Liver (tissue), 9 donors: ENCODE results near the gene XYLB. TPM values are rescaled to one million over a fixed set of nuclear protein-coding genes. Genes with fewer than 3 reads are reported as not detected.

Source experiments
- DNase-seq: peaks from one replicate; pipeline ENCODE4 v3.0.0-alpha.2; 2017; ENCODE audit warnings: low spot score
- H3K27ac ChIP-seq, 2 donors: one replicate each; pipeline ENCODE4 v1.7.0; 2013; ENCODE audit warnings: inconsistent platforms in 2 of 2, low read length in 2 of 2, control low read depth in 1 of 2, low read depth in 1 of 2, mild to moderate bottlenecking in 1 of 2
- H3K27me3 ChIP-seq, 4 donors: one replicate each; pipeline versions ENCODE4 v1.6.1 to v1.7.0; 2013; ENCODE audit warnings: low read length in 3 of 4, inconsistent platforms in 1 of 4, mild to moderate bottlenecking in 1 of 4, moderate library complexity in 1 of 4; ENCODE audit not compliant: control insufficient read depth in 4 of 4, insufficient read depth in 4 of 4
- H3K36me3 ChIP-seq, 4 donors: one replicate each; pipeline versions ENCODE4 v1.6.1 to v1.7.0; 2013; ENCODE audit warnings: low read length in 3 of 4, mild to moderate bottlenecking in 3 of 4, low read depth in 1 of 4, moderate library complexity in 1 of 4; ENCODE audit not compliant: control insufficient read depth in 4 of 4, insufficient read depth in 3 of 4
- H3K4me1 ChIP-seq, 4 donors: one replicate each; pipeline versions ENCODE4 v1.6.1 to v1.7.0; 2013; ENCODE audit warnings: low read length in 3 of 4, mild to moderate bottlenecking in 3 of 4, moderate library complexity in 1 of 4; ENCODE audit not compliant: control insufficient read depth in 4 of 4, insufficient read depth in 4 of 4
- H3K4me3 ChIP-seq, 3 donors: one replicate each; pipeline versions ENCODE4 v1.6.1 to v1.7.0; 2013; ENCODE audit warnings: low read length in 3 of 3, control low read depth in 1 of 3, low read depth in 1 of 3, mild to moderate bottlenecking in 1 of 3
- H3K9ac ChIP-seq, 2 donors: one replicate each; pipeline ENCODE4 v1.7.0; 2013; ENCODE audit warnings: low read length in 2 of 2, mild to moderate bottlenecking in 2 of 2, moderate library complexity in 2 of 2, control low read depth in 1 of 2, low read depth in 1 of 2
- H3K9me3 ChIP-seq, 4 donors: one replicate each; pipeline versions ENCODE4 v1.6.1 to v1.7.0; 2013; ENCODE audit warnings: low read length in 3 of 4; ENCODE audit not compliant: control insufficient read depth in 4 of 4
- FOXA2 ChIP-seq: IDR thresholded peaks from 2 replicates; pipeline ENCODE4 v1.6.1; 2016; ENCODE audit warnings: antibody characterized with exemption
- GABPA ChIP-seq, 2 donors: IDR thresholded peaks in 1 of 2; conservative IDR thresholded peaks in 1 of 2; 2 replicates each; pipeline ENCODE4 v1.6.1; 2016; ENCODE audit warnings: antibody characterized with exemption in 2 of 2, mild to moderate bottlenecking in 1 of 2, moderate library complexity in 1 of 2
- HNF4A ChIP-seq, 2 donors: conservative IDR thresholded peaks; 2 replicates each; pipeline ENCODE4 v1.6.1; 2016; ENCODE audit warnings: antibody characterized with exemption in 2 of 2, mild to moderate bottlenecking in 2 of 2
- HNF4G ChIP-seq: IDR thresholded peaks from 2 replicates; pipeline ENCODE4 v1.6.1; 2016; ENCODE audit warnings: antibody characterized with exemption
- JUND ChIP-seq, 2 donors: IDR thresholded peaks; 2 replicates each; pipeline ENCODE4 v1.6.1; 2016; ENCODE audit warnings: antibody characterized with exemption in 2 of 2
- NR2F2 ChIP-seq: IDR thresholded peaks from 2 replicates; pipeline ENCODE4 v1.6.1; 2016; ENCODE audit warnings: antibody characterized with exemption
- RAD21 ChIP-seq, 2 donors: IDR thresholded peaks; 2 replicates each; pipeline ENCODE4 v1.6.1; 2016; ENCODE audit warnings: antibody characterized with exemption in 2 of 2, mild to moderate bottlenecking in 2 of 2
- RXRA ChIP-seq, 2 donors: IDR thresholded peaks; 2 replicates each; pipeline ENCODE4 v1.6.1; 2017 to 2018; ENCODE audit warnings: antibody characterized with exemption in 2 of 2, mild to moderate bottlenecking in 1 of 2
- TAF1 ChIP-seq: conservative IDR thresholded peaks from 2 replicates; pipeline ENCODE4 v1.6.1; 2016; ENCODE audit warnings: antibody characterized with exemption, mild to moderate bottlenecking
- YY1 ChIP-seq: IDR thresholded peaks from 2 replicates; pipeline ENCODE4 v1.6.1; 2016; ENCODE audit warnings: antibody characterized with exemption, mild to moderate bottlenecking
- WGBS: extraction: QIAGEN DNeasy Blood & Tissue Kit; methylation state at CpG from one replicate; pipeline ENCODE4 v1.1.7; 2013; 5-methylcytosine and 5-hydroxymethylcytosine counted together
- polyA plus RNA-seq, 2 donors: library from polyadenylated mRNA; stranded (reverse) in 1 of 2; unstranded in 1 of 2; fragments of 200-250 nt in 1 of 2; fragments of >200 nt in 1 of 2; fragmentation: Nextera tagmentation in 1 of 2; extraction: Ambion mirVana in 1 of 2; gene quantifications; one replicate each; pipeline versions ENCODE4 v1.2.1 to v1.2.3, GENCODE V29; 2013 to 2015
- total RNA-seq, 2 donors: library from RNA; depleted of rRNA; stranded (reverse); fragments of >200 nt; gene quantifications; one replicate each; pipeline ENCODE4 v1.2.3, GENCODE V29; 2014
- TF ChIP-seq, protein P1 (sequence below): IDR thresholded peaks from 2 replicates; pipeline ENCODE4 v1.6.1; 2016; ENCODE audit warnings: antibody characterized with exemption
- TF ChIP-seq, protein P2 (sequence below): IDR thresholded peaks from 2 replicates; pipeline ENCODE4 v1.6.1; 2016; ENCODE audit warnings: antibody characterized with exemption
- TF ChIP-seq, protein P3 (sequence below): IDR thresholded peaks from 2 replicates; pipeline ENCODE4 v1.6.1; 2016; ENCODE audit warnings: antibody characterized with exemption, mild to moderate bottlenecking
- TF ChIP-seq, protein P4 (sequence below): fragments of 150-350 bp; IDR thresholded peaks from 2 replicates; pipeline ENCODE4 v1.5.1; 2017; ENCODE audit warnings: improper control_type of control experiment, low read depth, low read length; ENCODE audit not compliant: missing input control
- donor health status: healthy.
- donor health status: healthy.
- donor health status: healthy.
- donor health status: healthy.
- donor health status: healthy.

The XYLB gene
- total and polyA plus RNA-seq, 4 donors = 14.2 to 51.5 (median 18.0) TPM

DNA sequence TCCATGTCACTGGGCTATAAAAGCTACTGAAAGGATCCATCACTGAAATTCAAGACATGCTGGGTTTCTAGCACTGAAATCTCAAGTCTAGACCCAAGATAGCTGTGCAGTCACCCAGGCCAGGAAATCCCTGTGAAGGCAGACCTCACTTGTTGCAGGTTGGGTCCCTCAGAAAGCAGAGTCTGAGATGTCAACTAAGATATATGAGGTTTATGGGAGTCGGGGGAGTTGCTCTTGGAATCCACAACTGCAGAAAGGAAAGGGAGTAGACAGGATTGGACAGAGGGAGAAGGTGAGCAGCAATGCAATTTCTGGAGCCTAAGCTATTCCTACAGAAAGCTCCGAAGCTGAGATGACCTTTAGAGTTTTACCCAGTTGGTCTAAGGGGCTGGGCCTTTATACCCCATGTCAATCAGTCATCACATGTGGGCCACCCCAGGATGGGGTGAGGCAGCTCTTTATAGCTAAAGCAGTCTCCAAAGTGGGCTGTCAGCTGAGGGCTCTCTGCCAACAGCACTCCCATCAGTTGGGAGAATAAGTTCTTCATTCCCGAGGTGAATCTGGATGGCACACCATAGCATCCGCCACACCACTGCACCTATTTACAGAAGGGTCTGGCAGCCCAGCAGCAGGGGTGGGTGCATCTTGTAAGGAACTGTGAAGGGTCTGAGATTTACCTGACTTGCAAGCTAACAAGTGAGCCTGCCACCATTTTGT is 54.8 kb downstream of the XYLB start:
- no peak for TF ChIP-seq TAF1
- TF ChIP-seq RAD21 (IDR thresholded peaks at IDR 0.05) = no peak
- TF ChIP-seq, protein P1, sequence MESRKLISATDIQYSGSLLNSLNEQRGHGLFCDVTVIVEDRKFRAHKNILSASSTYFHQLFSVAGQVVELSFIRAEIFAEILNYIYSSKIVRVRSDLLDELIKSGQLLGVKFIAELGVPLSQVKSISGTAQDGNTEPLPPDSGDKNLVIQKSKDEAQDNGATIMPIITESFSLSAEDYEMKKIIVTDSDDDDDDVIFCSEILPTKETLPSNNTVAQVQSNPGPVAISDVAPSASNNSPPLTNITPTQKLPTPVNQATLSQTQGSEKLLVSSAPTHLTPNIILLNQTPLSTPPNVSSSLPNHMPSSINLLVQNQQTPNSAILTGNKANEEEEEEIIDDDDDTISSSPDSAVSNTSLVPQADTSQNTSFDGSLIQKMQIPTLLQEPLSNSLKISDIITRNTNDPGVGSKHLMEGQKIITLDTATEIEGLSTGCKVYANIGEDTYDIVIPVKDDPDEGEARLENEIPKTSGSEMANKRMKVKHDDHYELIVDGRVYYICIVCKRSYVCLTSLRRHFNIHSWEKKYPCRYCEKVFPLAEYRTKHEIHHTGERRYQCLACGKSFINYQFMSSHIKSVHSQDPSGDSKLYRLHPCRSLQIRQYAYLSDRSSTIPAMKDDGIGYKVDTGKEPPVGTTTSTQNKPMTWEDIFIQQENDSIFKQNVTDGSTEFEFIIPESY = no peak
- no peak for TF ChIP-seq JUND (IDR thresholded peaks at IDR 0.05)
- no peak for TF ChIP-seq YY1
- WGBS = 78% methylated on average over 4 of the region's 4 CpGs
- Histone ChIP-seq H3K27me3 (no peaks in the 10 kb centered on the region), H3K9ac (no peak overlapping the region), H3K27ac (no peak overlapping the region), H3K4me1 (peaks cover 3 to 9% (median 8%) of the 10 kb centered on the region in 4 donors), H3K4me3 (no peak overlapping the region), H3K9me3 (no peaks in the 10 kb centered on the region), H3K36me3 (peaks cover 4 to 65% (median 55%) of the 10 kb centered on the region in 4 donors)
- no peak for DNase-seq

DNA sequence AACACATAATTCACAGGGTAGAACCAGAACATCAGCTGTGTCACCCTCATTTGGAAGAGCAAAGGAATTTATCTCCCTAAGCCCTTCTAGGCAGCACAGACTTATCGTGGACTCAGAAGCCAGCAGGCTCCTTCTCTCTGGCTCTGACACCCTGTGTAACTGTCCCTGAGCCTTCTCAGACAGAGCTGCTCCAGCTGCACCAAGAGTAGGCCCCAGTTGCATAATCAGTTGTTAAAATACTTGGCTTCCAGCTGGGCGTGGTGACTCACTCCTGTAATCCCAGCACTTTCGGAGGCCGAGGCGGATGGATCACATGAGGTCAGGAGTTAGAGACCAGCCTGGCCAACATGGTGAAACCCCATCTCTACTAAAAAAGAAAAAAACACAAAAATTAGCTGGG is 57.7 kb downstream of the XYLB start:
- Histone ChIP-seq H3K27ac (no peak overlapping the region), H3K27me3 (no peaks in the 10 kb centered on the region), H3K4me1 (no peaks in the 10 kb centered on the region), H3K4me3 (no peak overlapping the region), H3K36me3 (peaks cover 4 to 53% (median 47%) of the 10 kb centered on the region in 4 donors), H3K9me3 (no peaks in the 10 kb centered on the region), H3K9ac (no peak overlapping the region)
- WGBS = 81% methylated on average over 5 of the region's 5 CpGs
- TF ChIP-seq HNF4G = no peak
- no peak for TF ChIP-seq YY1
- TF ChIP-seq, protein P2, sequence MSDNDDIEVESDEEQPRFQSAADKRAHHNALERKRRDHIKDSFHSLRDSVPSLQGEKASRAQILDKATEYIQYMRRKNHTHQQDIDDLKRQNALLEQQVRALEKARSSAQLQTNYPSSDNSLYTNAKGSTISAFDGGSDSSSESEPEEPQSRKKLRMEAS = no peak
- TF ChIP-seq JUND (IDR thresholded peaks at IDR 0.05) = no peak
- no peak for TF ChIP-seq FOXA2
- TF ChIP-seq GABPA (IDR thresholded peaks at IDR 0.05 in 1 of 2, conservative IDR thresholded peaks at IDR 0.05 in 1 of 2) = no peak
- TF ChIP-seq HNF4A (conservative IDR thresholded peaks at IDR 0.05) = no peak
- TF ChIP-seq, protein P3, sequence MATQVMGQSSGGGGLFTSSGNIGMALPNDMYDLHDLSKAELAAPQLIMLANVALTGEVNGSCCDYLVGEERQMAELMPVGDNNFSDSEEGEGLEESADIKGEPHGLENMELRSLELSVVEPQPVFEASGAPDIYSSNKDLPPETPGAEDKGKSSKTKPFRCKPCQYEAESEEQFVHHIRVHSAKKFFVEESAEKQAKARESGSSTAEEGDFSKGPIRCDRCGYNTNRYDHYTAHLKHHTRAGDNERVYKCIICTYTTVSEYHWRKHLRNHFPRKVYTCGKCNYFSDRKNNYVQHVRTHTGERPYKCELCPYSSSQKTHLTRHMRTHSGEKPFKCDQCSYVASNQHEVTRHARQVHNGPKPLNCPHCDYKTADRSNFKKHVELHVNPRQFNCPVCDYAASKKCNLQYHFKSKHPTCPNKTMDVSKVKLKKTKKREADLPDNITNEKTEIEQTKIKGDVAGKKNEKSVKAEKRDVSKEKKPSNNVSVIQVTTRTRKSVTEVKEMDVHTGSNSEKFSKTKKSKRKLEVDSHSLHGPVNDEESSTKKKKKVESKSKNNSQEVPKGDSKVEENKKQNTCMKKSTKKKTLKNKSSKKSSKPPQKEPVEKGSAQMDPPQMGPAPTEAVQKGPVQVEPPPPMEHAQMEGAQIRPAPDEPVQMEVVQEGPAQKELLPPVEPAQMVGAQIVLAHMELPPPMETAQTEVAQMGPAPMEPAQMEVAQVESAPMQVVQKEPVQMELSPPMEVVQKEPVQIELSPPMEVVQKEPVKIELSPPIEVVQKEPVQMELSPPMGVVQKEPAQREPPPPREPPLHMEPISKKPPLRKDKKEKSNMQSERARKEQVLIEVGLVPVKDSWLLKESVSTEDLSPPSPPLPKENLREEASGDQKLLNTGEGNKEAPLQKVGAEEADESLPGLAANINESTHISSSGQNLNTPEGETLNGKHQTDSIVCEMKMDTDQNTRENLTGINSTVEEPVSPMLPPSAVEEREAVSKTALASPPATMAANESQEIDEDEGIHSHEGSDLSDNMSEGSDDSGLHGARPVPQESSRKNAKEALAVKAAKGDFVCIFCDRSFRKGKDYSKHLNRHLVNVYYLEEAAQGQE = no peak
- TF ChIP-seq NR2F2 = no peak
- TF ChIP-seq, protein P4, sequence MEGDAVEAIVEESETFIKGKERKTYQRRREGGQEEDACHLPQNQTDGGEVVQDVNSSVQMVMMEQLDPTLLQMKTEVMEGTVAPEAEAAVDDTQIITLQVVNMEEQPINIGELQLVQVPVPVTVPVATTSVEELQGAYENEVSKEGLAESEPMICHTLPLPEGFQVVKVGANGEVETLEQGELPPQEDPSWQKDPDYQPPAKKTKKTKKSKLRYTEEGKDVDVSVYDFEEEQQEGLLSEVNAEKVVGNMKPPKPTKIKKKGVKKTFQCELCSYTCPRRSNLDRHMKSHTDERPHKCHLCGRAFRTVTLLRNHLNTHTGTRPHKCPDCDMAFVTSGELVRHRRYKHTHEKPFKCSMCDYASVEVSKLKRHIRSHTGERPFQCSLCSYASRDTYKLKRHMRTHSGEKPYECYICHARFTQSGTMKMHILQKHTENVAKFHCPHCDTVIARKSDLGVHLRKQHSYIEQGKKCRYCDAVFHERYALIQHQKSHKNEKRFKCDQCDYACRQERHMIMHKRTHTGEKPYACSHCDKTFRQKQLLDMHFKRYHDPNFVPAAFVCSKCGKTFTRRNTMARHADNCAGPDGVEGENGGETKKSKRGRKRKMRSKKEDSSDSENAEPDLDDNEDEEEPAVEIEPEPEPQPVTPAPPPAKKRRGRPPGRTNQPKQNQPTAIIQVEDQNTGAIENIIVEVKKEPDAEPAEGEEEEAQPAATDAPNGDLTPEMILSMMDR = no peak
- no peak for TF ChIP-seq RAD21 (IDR thresholded peaks at IDR 0.05)
- TF ChIP-seq RXRA (IDR thresholded peaks at IDR 0.05) = no peak
- no peak for DNase-seq
